Coronary artery (tissue), 2 donors: ENCODE data around the gene CHAT.

ENCODE experiments used
- DNase-seq: peaks from one replicate; pipeline ENCODE4 v3.0.0-alpha.2; 2017; ENCODE audit warnings: low spot score
- H3K27ac ChIP-seq, 2 donors: fragments of 200-600 bp; sonication (generic); one replicate each; pipeline ENCODE4 v1.5.1; 2016 to 2019
- H3K4me3 ChIP-seq: fragments of 200-600 bp; sonication (generic); 2 replicates; pipeline ENCODE4 v1.5.1; 2016; ENCODE audit warnings: mild to moderate bottlenecking, moderate library complexity
- TF ChIP-seq, protein P1 (sequence below): fragments of 200-600 bp; sonication (generic); IDR thresholded peaks from one replicate; pipeline ENCODE4 v1.5.1; 2019; ENCODE audit warnings: antibody characterized with exemption

Gene CHAT

DNA sequence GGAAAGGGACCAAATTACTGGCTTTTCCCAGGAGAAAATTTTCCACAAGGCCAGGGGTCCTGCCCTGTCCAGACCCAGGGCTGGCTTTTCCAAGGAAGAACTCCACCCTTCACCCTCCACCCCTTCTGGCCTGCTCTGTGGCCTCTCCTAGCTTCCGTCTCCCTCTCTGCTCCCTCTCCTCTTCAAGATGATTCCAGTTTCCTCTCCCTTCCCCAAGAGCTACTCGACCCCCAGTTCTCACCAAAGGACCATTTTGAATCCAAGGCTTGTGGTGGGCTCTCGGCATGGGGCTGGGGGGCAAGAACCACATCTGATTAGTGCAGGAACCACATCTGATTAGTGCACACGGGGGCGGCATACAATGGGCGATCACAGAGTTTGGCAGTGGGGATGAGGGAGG lies 7.7 kb downstream of the CHAT start:
- no peak overlapping the region for H3K27ac ChIP-seq
- no peak overlapping the region for H3K4me3 ChIP-seq
- DNase-seq, result no peak
- TF ChIP-seq, protein P1, sequence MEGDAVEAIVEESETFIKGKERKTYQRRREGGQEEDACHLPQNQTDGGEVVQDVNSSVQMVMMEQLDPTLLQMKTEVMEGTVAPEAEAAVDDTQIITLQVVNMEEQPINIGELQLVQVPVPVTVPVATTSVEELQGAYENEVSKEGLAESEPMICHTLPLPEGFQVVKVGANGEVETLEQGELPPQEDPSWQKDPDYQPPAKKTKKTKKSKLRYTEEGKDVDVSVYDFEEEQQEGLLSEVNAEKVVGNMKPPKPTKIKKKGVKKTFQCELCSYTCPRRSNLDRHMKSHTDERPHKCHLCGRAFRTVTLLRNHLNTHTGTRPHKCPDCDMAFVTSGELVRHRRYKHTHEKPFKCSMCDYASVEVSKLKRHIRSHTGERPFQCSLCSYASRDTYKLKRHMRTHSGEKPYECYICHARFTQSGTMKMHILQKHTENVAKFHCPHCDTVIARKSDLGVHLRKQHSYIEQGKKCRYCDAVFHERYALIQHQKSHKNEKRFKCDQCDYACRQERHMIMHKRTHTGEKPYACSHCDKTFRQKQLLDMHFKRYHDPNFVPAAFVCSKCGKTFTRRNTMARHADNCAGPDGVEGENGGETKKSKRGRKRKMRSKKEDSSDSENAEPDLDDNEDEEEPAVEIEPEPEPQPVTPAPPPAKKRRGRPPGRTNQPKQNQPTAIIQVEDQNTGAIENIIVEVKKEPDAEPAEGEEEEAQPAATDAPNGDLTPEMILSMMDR, result no peak

DNA sequence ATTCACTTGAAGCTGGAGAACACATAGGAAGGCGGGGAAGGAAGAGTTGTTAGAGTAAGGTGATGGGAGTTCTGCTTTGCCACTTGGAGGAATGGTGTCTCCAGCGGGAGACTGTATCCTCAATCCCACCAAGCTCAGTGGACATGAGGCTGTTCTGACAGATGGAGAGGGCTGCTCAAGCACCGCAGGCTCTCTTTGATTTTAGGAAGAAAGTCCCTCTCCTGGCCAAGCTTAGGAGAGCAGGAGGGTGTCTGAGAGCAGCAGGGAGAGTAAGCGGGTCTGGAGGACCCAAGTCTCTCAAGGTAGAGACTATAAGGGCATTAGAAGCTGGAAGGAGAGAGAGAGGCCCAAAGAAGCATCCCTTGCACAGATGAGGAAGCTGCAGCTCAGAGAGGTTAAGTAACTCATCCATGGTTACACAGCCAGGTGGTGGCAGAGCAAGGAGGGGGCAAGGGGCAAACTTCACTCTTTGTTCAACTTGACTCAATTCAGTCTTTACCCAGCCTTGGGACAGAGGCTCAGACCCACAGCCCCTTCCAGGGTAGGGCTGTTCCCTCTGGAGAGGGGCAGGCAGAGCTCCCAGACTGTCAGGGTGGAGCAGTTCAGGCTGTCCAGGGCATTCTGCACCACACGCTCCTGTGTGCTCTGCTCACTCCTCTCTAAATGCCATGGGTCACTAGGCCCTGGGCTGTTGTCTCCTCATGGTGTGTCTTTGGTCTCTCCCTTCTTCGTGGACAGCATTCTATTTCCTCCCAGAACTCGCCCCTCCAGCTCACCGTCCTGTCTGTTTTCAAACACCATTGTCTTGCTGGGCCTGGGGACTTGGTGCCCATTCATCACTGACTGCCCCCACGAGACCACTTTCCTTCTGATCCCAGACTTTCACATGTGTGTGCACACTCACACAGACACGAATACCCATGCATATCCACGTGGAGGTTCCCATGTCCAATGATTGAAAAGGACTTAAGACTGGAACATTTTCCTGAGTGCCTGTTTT lies 8.9 kb downstream of the CHAT start:
- H3K4me3 ChIP-seq, result no peak overlapping the region
- no peak overlapping the region for H3K27ac ChIP-seq
- TF ChIP-seq, protein P1, result no peak
- no peak for DNase-seq

DNA sequence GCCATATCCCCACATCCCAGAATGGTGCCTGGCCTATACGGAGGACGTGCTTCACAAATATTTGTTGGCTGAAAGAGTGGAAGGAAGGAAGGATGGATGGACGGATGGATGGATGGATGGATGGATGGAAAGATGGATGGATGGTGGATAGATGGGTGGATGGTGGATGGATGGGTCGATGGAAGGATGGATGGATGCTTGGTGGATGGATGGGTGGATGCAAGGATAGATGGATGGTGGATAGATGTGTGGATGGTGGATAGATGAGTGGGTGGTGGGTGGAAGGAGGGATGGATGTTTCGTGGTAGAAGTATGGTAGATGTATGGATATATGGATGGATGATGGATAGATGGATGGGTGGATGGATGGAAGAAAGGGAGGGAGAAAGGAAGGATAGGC lies 10.8 kb downstream of the CHAT start:
- TF ChIP-seq, protein P1, result no peak
- no peak for DNase-seq
- Histone ChIP-seq H3K4me3 (no peak overlapping the region), H3K27ac (no peak overlapping the region)

DNA sequence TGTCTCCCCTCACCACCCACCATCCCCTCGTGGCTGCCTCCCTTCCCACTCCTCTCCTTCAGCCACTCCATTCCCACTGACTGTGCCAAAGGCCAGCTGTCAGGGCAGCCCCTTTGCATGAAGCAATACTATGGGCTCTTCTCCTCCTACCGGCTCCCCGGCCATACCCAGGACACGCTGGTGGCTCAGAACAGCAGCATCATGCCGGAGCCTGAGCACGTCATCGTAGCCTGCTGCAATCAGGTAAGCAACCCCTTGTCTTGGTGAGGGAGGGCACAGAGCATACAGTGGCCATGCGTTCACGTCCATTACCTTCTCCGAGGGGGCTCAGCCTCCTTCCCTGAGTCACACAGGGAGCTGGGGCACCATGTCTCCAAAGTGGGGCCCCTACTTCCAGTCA lies 11.6 kb downstream of the CHAT start:
- Histone ChIP-seq H3K27ac (no peak overlapping the region), H3K4me3 (no peak overlapping the region)
- DNase-seq, result no peak
- TF ChIP-seq, protein P1, result no peak

DNA sequence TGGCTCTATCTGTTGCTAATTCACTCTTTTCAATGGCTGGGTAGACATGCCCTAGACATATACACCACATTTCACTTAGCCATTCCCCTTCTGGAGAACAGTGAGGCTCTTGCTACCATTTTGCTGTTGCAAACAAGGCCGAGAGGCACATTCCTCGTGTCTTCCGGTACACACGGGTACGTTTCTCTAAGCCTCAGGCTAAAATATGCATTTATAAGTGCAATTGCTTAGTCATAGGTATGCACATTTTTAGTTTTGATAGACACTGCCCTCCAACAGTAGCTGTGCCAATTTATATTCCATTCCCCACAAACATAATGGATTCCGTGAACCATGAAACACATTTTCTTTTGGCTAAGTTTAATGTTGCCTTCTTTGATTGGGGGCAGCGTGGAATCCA lies 13.2 kb downstream of the CHAT start:
- Histone ChIP-seq H3K27ac (no peak overlapping the region), H3K4me3 (no peak overlapping the region)
- no peak for DNase-seq
- TF ChIP-seq, protein P1, result no peak

DNA sequence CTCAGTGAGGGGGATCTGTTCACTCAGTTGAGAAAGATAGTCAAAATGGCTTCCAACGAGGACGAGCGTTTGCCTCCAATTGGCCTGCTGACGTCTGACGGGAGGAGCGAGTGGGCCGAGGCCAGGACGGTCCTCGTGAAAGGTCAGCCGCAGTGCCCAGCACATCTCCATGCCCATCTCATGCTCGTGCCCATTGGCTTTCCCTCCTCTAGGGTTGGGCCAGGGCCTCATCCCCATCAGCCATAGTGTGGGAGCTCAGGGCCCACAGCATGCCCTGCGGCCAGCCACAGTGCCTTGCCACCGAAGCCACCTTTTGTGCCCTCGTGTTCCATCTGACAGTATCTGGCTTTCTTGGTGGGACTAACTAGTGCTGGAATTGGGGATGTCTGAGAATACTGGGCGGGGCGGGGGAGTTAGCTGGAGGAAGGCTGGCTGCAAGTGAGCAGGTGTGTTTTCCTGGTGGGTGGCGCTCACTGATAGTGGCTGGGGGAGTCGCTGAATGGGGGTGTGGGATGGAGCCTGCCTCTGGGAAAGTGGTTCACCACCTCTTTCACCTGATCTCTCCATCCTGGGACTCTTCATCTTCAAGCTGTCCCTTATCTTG lies 13.9 kb downstream of the CHAT start:
- no peak overlapping the region for H3K4me3 ChIP-seq
- DNase-seq, result no peak

More for the DNA sequence above, 13.9 kb downstream of the CHAT start:
- no peak overlapping the region for H3K27ac ChIP-seq
- TF ChIP-seq, protein P1, result no peak
